PFSK-1 (cell line): ENCODE results near the gene MCM7.
A peak's percentile ranks its signal among the peaks of the same experiment; 100 is the strongest.

Experiments
- FOXP2 ChIP-seq: optimal IDR thresholded peaks from 2 replicates; pipeline ENCODE3; 2011; ENCODE audit warnings: borderline replicate concordance, control low read depth, inconsistent platforms; ENCODE audit not compliant: insufficient read depth; ENCODE audit errors: extremely low read length, extremely low read depth
- POLR2AphosphoS5 ChIP-seq: IDR thresholded peaks from 2 replicates; pipeline ENCODE4 v1.6.1; 2012; ENCODE audit warnings: low read depth, mild to moderate bottlenecking, control low read depth, low read length, moderate library complexity
- REST ChIP-seq, 2 experiments: IDR thresholded peaks; 2 replicates each; pipeline versions ENCODE4 v1.6.1 to v1.8.0; 2011 to 2012; ENCODE audit warnings: low read depth in 2 of 2, low read length in 2 of 2, control low read depth in 1 of 2, inconsistent platforms in 1 of 2, mild to moderate bottlenecking in 1 of 2, moderate library complexity in 1 of 2; ENCODE audit not compliant: insufficient read depth in 1 of 2
- SIN3A ChIP-seq: IDR thresholded peaks from 2 replicates; pipeline ENCODE4 v1.6.1; 2012; ENCODE audit warnings: mild to moderate bottlenecking, low read length, moderate library complexity, borderline replicate concordance; ENCODE audit not compliant: insufficient read depth
- TAF1 ChIP-seq: IDR thresholded peaks from 2 replicates; pipeline ENCODE4 v1.6.1; 2012; ENCODE audit warnings: low read length, control low read depth, borderline replicate concordance; ENCODE audit not compliant: insufficient read depth

MCM7 gene

DNA sequence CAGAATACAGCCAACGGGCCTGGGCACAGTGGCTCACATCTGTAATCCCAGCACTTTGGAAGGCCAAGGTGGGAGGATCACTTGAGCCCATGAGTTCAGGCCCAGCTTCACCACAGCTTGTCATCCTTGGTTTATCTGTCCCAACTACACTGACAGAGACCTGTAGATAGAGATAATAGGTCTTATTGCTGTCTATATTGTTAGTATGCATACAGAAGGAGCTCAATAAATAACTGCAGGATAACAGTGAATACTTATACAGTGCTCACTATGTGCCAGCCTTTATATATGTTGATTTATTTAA is 19.5 kb upstream of the MCM7 start:
- no peak for TF ChIP-seq FOXP2
- no peak for TF ChIP-seq REST (IDR thresholded peaks at IDR 0.05; ENCODE audit: insufficient read depth in 1 of 2, low read depth in 2 of 2, low read length in 2 of 2)
- no peak for TF ChIP-seq SIN3A
- TF ChIP-seq TAF1, result no peak
- TF ChIP-seq POLR2AphosphoS5, result no peak

DNA sequence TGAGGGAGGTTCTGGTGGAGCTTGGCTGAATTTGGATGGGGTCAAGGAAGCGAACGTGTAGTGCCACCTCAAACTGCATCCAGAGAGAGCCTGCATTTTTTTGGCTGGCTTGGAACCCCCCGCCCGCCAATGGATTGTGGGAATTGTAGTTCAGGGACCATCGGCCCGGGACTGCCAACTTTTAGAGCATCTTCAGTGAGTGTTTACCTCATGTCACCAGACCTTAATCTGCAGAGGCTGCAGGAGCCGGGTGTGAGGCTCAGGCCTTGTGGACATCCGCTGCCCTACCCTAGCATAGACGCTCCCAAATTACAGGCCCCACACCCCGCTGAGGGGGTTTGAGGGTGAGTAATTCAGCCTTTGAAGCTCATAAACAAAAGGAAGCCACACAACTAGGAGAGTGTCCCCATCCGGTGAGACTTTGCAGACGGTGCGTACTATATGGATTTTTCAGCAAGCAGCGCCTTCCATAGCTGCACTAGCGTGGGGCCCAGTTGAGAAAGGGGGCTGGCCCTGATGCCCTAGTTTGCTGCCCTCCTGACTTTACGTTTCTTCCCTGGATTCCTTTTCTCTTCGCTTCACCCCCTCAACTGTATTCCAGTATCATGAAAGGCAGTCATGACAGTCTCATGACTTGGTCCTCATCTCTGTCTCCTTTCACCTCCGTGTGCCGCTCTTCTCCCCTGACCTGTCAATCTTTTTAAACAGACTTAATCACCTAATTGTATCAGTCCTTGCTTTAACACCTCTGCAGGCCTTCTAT is 19.0 kb upstream of the MCM7 start:
- TF ChIP-seq REST (IDR thresholded peaks at IDR 0.05; ENCODE audit: insufficient read depth in 1 of 2, low read depth in 2 of 2, low read length in 2 of 2) (no peak), SIN3A (0 out of 2 replicates have a peak, but pooled peaks have one; percentile 7)

DNA sequence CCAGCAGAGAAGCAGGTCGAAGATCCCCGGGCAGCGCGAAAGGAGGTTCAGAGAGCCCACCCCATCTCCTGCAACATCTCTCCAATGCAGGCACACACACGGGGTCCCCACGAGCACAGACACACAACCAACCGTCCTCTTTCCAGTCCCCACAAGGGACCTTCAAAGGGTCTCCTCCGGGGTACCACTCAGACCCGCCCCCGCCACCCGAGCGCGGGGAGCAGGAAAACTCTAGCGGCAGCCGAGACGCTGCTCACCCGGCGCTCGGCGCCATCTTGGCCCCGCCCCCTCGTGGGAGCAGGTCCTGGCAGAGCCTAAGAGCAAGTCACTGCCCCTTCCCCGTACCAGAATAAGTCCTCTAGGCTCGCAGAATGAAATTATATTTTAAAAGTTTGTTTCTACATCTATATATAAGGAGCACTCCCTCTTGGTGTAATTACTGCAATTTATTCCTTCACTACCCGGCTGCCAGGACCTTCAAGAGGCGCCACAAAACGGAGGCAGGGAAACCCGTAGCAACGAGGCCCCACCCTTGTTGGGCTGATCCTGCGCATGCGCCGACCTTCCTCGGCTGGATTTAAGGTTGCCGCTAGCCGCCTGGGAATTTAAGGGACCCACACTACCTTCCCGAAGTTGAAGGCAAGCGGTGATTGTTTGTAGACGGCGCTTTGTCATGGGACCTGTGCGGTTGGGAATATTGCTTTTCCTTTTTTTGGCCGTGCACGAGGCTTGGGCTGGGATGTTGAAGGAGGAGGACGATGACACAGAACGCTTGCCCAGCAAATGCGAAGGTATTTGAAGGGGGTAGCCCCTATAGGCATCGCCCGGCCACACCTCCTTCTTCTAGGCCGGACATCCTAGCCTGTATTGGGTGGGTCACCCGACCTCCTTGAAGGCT is 18.1 kb upstream of the MCM7 start, which contains the start of the genes CNPY4 and TAF6:
Gene CNPY4, plus strand, starts transcription at position 563 of the 898 bp plus-strand sequence. Its CDS starts 111 bp downstream, at position 674.
Gene TAF6, minus strand, starts transcription at position 287 of the 898 bp plus-strand sequence. CDS start 5,149 bp downstream, outside the sequence.
- no peak for TF ChIP-seq FOXP2
- peak in 1 of 2 experiments; percentile 66; a peak in 2 of 4 replicates for TF ChIP-seq REST (IDR thresholded peaks at IDR 0.05; ENCODE audit: insufficient read depth in 1 of 2, low read depth in 2 of 2, low read length in 2 of 2)
- peak; percentile 76; the same call in 1 of the 2 replicates for TF ChIP-seq SIN3A
- TF ChIP-seq TAF1, result peak; percentile 100
- peak; percentile 63 for TF ChIP-seq POLR2AphosphoS5

DNA sequence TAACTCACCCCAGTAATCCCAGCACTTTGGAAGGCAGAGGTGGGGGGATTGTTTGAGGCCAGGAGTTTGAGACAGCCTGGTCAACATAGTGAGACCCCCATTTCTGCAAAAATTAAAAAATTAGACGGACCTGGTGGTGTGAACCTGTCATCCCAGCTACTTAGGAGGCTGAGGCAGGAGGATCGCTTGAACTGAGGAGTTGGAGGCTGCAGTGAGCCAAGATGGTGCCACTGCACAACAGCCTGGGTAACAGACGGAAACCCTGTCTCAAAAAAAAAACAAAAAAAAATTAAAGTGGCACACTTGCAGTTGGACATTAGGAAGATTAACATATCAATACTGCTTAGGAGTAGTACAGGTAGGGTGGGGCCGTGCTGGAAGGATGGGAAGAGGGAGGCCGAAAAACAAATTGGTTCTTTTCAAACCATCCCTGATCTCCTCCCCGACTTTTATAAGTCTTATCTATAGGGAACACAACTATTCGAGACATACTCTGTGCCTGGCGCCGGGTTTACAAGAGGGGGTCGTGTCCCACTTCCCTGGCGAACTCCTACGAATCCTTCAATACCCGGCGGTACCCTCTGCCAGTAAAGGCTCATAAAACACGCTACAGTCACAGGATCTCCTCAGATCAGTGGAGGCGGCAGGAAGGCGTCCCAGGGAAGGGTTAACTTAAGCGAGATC is 17.3 kb upstream of the MCM7 start:
- TF ChIP-seq REST (IDR thresholded peaks at IDR 0.05; ENCODE audit: insufficient read depth in 1 of 2, low read depth in 2 of 2, low read length in 2 of 2) (no peak), FOXP2 (no peak), SIN3A (no peak), TAF1 (no peak), POLR2AphosphoS5 (no peak)
